ENCODE results near the gene PEX26. TPM values are rescaled to one million over a fixed set of nuclear protein-coding genes. Genes with fewer than 3 reads are reported as not detected.

PEX26 gene
- total and polyA plus RNA-seq, 12 donors = 8.4 to 57.8 (median 34.0) TPM

DNA sequence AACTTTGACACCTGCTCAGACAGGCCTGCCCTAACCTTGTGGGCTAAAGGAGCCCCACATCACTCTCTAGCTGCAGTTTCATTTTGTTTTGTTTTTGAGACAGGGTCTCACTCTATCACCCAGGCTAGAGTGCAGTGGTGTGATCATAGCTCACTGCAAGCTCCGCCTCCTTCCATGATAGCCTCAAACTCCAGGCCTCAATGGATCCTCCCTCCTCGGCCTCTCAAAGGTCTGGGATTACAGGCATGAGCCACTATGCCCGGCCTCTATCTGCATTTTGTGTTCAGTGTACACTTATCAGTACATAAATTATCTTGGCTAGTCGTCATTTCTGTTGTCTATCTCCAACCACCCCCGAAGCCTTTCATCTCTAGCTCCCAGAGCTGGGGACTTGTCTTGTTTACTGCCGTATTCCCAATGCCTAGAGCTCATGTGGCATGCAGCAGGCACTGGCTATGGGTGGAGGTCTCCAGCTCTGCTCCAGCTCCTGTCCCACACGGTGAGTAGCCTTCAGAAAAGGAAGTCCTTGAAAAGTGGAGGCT, 22.1 kb upstream of the PEX26 start:
- DNase-seq = peak in 1 of 7 donors; percentile 17
- intact Hi-C loops (cut with DNase I) = no loop called here
- WGBS, 4 donors = 53 to 59% (median 55%) methylated on average over 7 of the region's 7 CpGs
- Histone ChIP-seq H3K36me3 (replicated peaks in 1 of 2) (no peaks in the 10 kb centered on the region), H3K9me3 (replicated peaks in 1 of 3) (no peaks in the 10 kb centered on the region), H3K4me3 (no peak overlapping the region), H3K4me1 (replicated peaks in 1 of 2) (peaks cover 26 to 27% of the 10 kb centered on the region in 2 donors), H3K27me3 (no peaks in the 10 kb centered on the region), H3K27ac (peak overlapping the region; percentile 74 to 92 (median 81))
- TF ChIP-seq POLR2A (IDR thresholded peaks at IDR 0.05) = no peak
- no peak for TF ChIP-seq CTCF (IDR thresholded peaks at IDR 0.05)

- H3K4me3 ChIP-seq = no peak overlapping the region
- H3K4me1 ChIP-seq (replicated peaks in 1 of 2) = peaks cover 26 to 27% of the 10 kb centered on the region in 2 donors
- intact Hi-C loops (cut with DNase I) = no loop called here
- no peaks in the 10 kb centered on the region for H3K27me3 ChIP-seq
- peak; percentile 68 to 87 (median 80) for DNase-seq
- peak in 1 of 2 donors; percentile 61 for TF ChIP-seq POLR2A (IDR thresholded peaks at IDR 0.05)
- TF ChIP-seq CTCF (IDR thresholded peaks at IDR 0.05) = no peak
- 33 to 62% (median 43%) methylated on average over 3 to 4 of the region's 4 CpGs for whole genome bisulfite sequencing, 4 donors
- no peaks in the 10 kb centered on the region for H3K36me3 ChIP-seq (replicated peaks in 1 of 2)
- no peaks in the 10 kb centered on the region for H3K9me3 ChIP-seq (replicated peaks in 1 of 3)
- peak overlapping the region; percentile 74 to 92 (median 81) for H3K27ac ChIP-seq
Observed at GRCh38 chr22:18056161-18056666, 21.6 kb upstream of the PEX26 start.

DNA sequence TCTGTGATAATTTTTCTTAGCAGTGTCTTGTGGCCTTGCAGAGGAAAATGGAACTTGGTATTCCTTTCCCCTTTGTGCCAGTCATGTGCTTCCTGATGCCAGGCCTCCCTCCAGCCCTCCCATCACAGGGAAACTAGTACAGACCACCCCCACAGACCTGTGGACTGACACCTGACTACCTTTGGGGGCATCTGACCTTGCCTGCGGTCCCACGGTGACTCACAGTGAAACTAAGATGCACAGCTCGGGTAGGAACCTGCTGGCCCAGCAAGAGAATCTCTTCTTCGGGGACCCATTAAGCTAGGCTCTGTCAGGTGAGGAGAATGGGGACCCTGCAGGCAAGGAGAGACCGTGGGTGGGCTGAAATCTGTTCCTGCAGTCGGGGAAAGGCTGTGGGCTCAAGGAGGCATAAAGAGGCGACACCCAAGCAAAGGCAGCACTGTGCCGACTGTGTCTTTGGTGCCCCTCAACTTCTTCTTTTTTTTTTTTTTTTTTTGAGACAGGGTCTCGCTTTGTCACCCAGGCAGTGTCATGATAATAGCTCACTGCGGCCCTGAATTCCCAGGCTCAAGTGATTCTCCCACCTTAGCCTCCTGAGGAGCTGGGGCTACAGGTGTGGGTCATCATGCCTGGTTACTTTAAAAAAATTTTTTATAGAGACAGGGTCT, 20.8 kb upstream of the PEX26 start:
- Histone ChIP-seq H3K27me3 (no peaks in the 10 kb centered on the region), H3K4me3 (no peak overlapping the region), H3K4me1 (replicated peaks in 1 of 2) (peaks cover 26 to 27% of the 10 kb centered on the region in 2 donors), H3K9me3 (replicated peaks in 1 of 3) (no peaks in the 10 kb centered on the region), H3K36me3 (replicated peaks in 1 of 2) (no peaks in the 10 kb centered on the region), H3K27ac (peak overlapping the region; percentile 74 to 92 (median 81))
- intact Hi-C loops (cut with DNase I) = no loop called here
- DNase-seq = peak in 5 of 7 donors; percentile 31 to 47 (median 42)
- TF ChIP-seq CTCF (IDR thresholded peaks at IDR 0.05) (no peak), POLR2A (IDR thresholded peaks at IDR 0.05) (no peak)
- WGBS, 4 donors = 54 to 68% (median 65%) methylated on average over 8 to 10 of the region's 10 CpGs

- no peaks in the 10 kb centered on the region for H3K9me3 ChIP-seq (replicated peaks in 1 of 3)
- H3K27me3 ChIP-seq = no peaks in the 10 kb centered on the region
- H3K36me3 ChIP-seq (replicated peaks in 1 of 2) = no peaks in the 10 kb centered on the region
- H3K27ac ChIP-seq = peak overlapping the region; percentile 74 to 92 (median 81)
- 42 to 50% (median 46%) methylated on average over 4 of the region's 4 CpGs for WGBS, 4 donors
- H3K4me1 ChIP-seq (replicated peaks in 1 of 2) = peaks cover 26 to 27% of the 10 kb centered on the region in 2 donors
- peak in 1 of 2 donors; percentile 77 for TF ChIP-seq POLR2A (IDR thresholded peaks at IDR 0.05)
- TF ChIP-seq CTCF (IDR thresholded peaks at IDR 0.05) = no peak
- intact Hi-C loops (cut with DNase I) = no loop called here
- DNase-seq = peak; percentile 90 to 98 (median 95)
- H3K4me3 ChIP-seq = no peak overlapping the region
Observed at GRCh38 chr22:18057568-18058209, 20.1 kb upstream of the PEX26 start.
